Measurements from ENCODE around the gene TMSB15C.

DNA sequence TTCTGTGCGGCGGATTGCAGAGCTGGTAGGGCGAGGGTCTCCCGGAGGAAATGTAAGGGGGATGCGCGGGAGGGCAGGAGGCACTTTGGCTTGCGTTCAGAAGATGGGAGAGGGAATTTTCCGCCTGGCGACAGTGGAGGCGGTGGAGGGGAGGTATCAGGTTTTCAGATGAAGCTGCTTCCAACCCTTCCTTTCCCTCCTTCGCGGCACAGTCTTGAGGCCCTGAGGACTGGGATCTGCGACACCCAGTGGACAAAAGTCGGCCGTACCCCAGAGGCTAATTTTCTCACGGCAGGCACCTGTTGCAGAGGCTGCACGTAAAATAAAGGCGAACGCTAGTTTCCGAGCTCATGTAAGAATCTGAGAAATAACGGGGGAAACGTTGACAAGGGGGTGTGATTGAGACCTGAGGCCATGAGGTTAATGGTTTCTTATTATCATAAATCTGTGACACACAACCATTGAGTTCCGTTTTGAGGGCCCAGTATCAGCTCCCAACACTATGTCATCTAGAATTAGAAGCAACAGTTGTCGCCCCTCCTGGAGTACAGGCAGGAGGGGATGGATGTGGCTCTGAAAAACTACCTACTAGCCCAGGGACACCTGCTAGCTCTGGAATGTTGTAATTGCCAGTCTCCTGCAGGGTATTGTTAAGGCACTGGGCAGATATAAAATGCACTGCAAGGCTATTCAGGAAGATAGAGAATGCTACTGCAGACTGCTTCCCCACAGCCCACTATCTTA, 37.4 kb upstream of the TMSB15C start:
- no peak for TF ChIP-seq TAF1 (IDR thresholded peaks at IDR 0.05; ENCODE audit: borderline replicate concordance, low read depth, low read length)
- TF ChIP-seq MEF2A (IDR thresholded peaks at IDR 0.05; ENCODE audit: borderline replicate concordance, low read depth): no peak
- TF ChIP-seq, protein P1, sequence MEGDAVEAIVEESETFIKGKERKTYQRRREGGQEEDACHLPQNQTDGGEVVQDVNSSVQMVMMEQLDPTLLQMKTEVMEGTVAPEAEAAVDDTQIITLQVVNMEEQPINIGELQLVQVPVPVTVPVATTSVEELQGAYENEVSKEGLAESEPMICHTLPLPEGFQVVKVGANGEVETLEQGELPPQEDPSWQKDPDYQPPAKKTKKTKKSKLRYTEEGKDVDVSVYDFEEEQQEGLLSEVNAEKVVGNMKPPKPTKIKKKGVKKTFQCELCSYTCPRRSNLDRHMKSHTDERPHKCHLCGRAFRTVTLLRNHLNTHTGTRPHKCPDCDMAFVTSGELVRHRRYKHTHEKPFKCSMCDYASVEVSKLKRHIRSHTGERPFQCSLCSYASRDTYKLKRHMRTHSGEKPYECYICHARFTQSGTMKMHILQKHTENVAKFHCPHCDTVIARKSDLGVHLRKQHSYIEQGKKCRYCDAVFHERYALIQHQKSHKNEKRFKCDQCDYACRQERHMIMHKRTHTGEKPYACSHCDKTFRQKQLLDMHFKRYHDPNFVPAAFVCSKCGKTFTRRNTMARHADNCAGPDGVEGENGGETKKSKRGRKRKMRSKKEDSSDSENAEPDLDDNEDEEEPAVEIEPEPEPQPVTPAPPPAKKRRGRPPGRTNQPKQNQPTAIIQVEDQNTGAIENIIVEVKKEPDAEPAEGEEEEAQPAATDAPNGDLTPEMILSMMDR (IDR thresholded peaks at IDR 0.05): peak; percentile 60
- no peak for TF ChIP-seq RFX5 (IDR thresholded peaks at IDR 0.05; ENCODE audit: low read length)
- TF ChIP-seq JUND (IDR thresholded peaks at IDR 0.05): no peak

Data from SK-N-SH (cell line).